GM13977 (cell line): Measurements from ENCODE around the gene AGBL5.

ENCODE experiments used
- DNase-seq: peaks from one replicate; pipeline ENCODE4 v3.0.0; 2012; ENCODE audit warnings: low spot score
- CTCF ChIP-seq: IDR thresholded peaks from 2 replicates; pipeline ENCODE4 v1.5.1; 2012; ENCODE audit warnings: mild to moderate bottlenecking, control low read depth; ENCODE audit not compliant: insufficient read depth; ENCODE audit errors: extremely low read depth, missing control alignments
- in situ Hi-C: fragments of 300-500 bp; cut with MboI; formaldehyde crosslinking; loops from one replicate; pipeline ENCODE4 v1.12.0; 2022; ENCODE audit warnings: low sequenced_read_pairs, low pct_unique_long_range_greater_than_20kb, mixed read lengths, inconsistent platforms; ENCODE audit not compliant: unreplicated experiment

Gene AGBL5

GRCh38 chr2:27058210-27058609 is 6.7 kb downstream of the AGBL5 start:
- no peak for DNase-seq
- no peak for TF ChIP-seq CTCF
- in situ Hi-C loops = no loop called here

GRCh38 chr2:27059141-27059820 is 7.8 kb downstream of the AGBL5 start:
- in situ Hi-C loops = no loop called here
- DNase-seq = no peak
- no peak for TF ChIP-seq CTCF

GRCh38 chr2:27060323-27060722 is 8.9 kb downstream of the AGBL5 start:
- TF ChIP-seq CTCF = no peak
- in situ Hi-C loops = no loop called here
- DNase-seq = no peak

GRCh38 chr2:27065128-27065527 is 13.7 kb downstream of the AGBL5 start:
- no peak for TF ChIP-seq CTCF
- no peak for DNase-seq
- in situ Hi-C loops = no loop called here

GRCh38 chr2:27067385-27067784 is 15.9 kb downstream of the AGBL5 start:
- no peak for TF ChIP-seq CTCF
- in situ Hi-C loops = no loop called here

GRCh38 chr2:27069436-27069835 is 18.0 kb downstream of the AGBL5 start:
- in situ Hi-C loops = no loop called here
- no peak for DNase-seq
- TF ChIP-seq CTCF = no peak

More at GRCh38 chr2:27067385-27067784, 15.9 kb downstream of the AGBL5 start:
- DNase-seq = no peak
